ENCODE data around the gene TLE6.
"Not testable (repeated sequence)": the region's sequence is repeated elsewhere in the genome, so short reads cannot be mapped to it uniquely, and the experiment has no call there.

The TLE6 gene

GRCh38 chr19:2974342-2975041 lies 2.9 kb upstream of the TLE6 start:
- DNase-seq (ENCODE audit: low read depth in 3 of 3) = no peak

GRCh38 chr19:2976609-2977000 lies 759 bp upstream of the TLE6 start:
- DNase-seq (ENCODE audit: low read depth in 3 of 3) = no peak

- DNase-seq (ENCODE audit: low read depth in 3 of 3) = no peak
Measured at GRCh38 chr19:2977746-2978138, 378 bp downstream of the TLE6 start.

- no peak for DNase-seq (ENCODE audit: low read depth in 3 of 3)
Measured at GRCh38 chr19:2978166-2978767, 903 bp downstream of the TLE6 start.

- no peak for DNase-seq (ENCODE audit: low read depth in 3 of 3)
Measured at GRCh38 chr19:2978772-2979171, 1.4 kb downstream of the TLE6 start.

GRCh38 chr19:2981898-2982297 lies 4.5 kb downstream of the TLE6 start:
- no peak for DNase-seq (ENCODE audit: low read depth in 3 of 3)

- no peak for DNase-seq (ENCODE audit: low read depth in 3 of 3)
Measured at GRCh38 chr19:2982561-2982960, 5.2 kb downstream of the TLE6 start.

- DNase-seq (ENCODE audit: low read depth in 3 of 3) = no peak
Measured at GRCh38 chr19:2982983-2983350, 5.6 kb downstream of the TLE6 start.

GRCh38 chr19:2983351-2984214 lies 6.2 kb downstream of the TLE6 start:
- DNase-seq (ENCODE audit: low read depth in 3 of 3) = no peak

- DNase-seq (ENCODE audit: low read depth in 3 of 3) = no peak
Measured at GRCh38 chr19:2984215-2984528, 6.8 kb downstream of the TLE6 start.

GRCh38 chr19:2986951-2987524 lies 9.7 kb downstream of the TLE6 start:
- no peak for DNase-seq (ENCODE audit: low read depth in 3 of 3)

- no peak for DNase-seq (ENCODE audit: low read depth in 3 of 3)
Measured at GRCh38 chr19:2987797-2988196, 10.4 kb downstream of the TLE6 start.

- no peak for DNase-seq (ENCODE audit: low read depth in 3 of 3)
Measured at GRCh38 chr19:2988568-2988967, 11.2 kb downstream of the TLE6 start.

GRCh38 chr19:2989236-2989946 lies 12.0 kb downstream of the TLE6 start:
- DNase-seq (ENCODE audit: low read depth in 3 of 3) = no peak

GRCh38 chr19:2992333-2992732 lies 15.0 kb downstream of the TLE6 start:
- not testable (repeated sequence) for DNase-seq (ENCODE audit: low read depth in 3 of 3)

- DNase-seq (ENCODE audit: low read depth in 3 of 3) = no peak
Measured at GRCh38 chr19:2992958-2993357, 15.6 kb downstream of the TLE6 start.

GRCh38 chr19:2993579-2993978 lies 16.2 kb downstream of the TLE6 start:
- DNase-seq (ENCODE audit: low read depth in 3 of 3) = no peak

GRCh38 chr19:2994588-2995131 lies 17.3 kb downstream of the TLE6 start:
- DNase-seq (ENCODE audit: low read depth in 3 of 3) = no peak

- no peak for DNase-seq (ENCODE audit: low read depth in 3 of 3)
Measured at GRCh38 chr19:2997720-2998119, 20.4 kb downstream of the TLE6 start.

GRCh38 chr19:2998642-2999041 lies 21.3 kb downstream of the TLE6 start:
- no peak for DNase-seq (ENCODE audit: low read depth in 3 of 3)

GRCh38 chr19:3001235-3001800 lies 24.0 kb downstream of the TLE6 start:
- no peak for DNase-seq (ENCODE audit: low read depth in 3 of 3)
